NOMO-1 (cell line): ENCODE measurements around the gene IRF3.

ENCODE experiments used
- DNase-seq, 2 experiments: peaks; one replicate each; lab custom pipeline; 2025; ENCODE audit not compliant: unreplicated experiment in 2 of 2; lab: John Stamatoyannopoulos, UW

Gene IRF3

DNA sequence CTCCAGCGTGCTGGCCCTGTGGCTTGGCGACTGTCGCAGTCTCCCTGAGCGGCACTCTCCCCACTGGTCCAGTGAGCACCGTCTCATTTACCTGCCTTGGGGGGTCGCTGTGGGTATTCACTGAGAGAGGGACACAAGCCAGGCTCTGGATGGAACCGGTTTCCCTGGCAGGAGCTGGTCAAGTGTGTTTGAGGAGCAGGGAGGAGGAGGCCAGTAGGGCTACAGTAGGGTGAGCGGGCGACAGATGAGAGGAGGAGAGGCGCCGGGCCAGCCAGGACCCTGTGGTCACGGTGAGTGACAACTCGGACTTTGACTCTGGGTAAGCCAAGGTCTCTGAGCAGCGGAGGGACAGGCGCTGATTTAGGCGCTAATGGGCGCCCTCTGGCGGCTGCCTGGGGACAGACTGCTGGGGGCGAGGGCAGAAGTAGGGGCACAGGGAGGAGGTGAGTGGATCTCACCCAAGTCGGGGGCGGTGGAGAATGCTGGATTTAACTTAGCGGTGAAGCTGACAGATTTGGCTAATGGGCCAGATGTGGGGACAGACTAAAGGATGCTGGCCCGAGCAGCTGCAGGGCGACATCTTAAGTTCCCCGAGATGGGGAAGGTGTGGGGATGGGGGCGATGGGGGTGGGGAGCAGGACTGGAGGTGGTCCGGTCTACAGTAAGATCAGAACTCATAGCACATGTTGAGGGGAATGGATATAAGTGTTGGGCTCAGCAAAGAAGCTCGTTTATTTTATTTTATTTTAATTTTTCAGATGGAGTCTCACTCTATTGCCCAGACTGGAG, 6.7 kb upstream of the IRF3 start:
- peak; percentile 54 to 65 for DNase-seq

DNA sequence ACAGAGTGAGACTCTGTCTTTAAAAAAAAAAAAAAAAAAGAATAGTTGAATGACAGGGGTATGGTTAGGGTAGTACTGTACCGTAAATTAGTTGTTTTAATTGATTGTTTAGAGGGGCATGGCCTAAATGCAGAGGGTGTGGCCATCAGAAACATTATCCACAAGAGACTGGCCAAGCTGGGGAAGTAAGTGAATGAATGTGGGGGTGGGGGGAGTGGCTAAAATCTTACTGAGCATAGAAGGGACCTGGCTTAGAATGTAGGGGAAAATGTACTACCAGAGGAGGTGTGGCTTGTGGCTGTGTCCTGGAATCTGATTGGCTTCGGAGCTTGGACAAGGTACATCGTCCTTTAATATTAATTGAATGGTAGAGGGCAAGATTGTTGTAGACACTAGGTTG, 3.9 kb upstream of the IRF3 start:
- no peak for DNase-seq

DNA sequence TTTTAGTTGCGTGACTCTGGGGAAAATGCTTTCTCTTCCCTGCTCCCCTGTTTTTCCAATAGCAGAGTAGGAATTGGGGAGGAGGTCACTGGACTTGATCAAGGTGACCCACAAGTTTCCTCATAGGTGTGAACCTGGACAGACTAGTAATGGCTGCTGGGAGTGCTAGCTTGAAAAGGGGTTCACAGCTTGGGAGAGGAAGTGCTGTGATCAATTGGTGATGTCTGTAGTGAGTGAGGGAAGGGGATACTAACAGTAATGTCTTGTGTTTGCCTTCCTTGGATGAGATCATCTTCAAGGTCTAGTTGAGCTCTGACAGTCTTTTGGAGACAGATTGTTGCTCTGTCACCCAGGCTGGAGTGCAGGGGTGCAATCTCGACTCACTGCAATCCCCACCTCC, 1.8 kb upstream of the IRF3 start:
- no peak for DNase-seq

DNA sequence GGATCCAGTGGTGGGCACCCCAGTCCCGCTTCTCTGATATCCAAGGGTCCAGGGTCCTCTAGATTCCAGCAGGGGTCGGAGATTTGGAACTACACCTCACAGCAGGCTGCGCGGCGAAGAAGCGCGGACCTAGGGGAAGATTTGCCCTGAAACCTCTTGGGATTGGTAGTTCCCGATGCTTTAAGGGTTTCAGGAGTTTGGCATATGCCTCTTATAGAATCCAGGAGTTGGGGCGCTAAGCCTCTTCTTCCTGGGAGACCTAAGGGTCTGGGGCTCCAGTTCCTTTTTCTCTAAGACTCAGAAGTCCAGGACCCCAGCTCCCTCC, 425 bp upstream of the IRF3 start:
- DNase-seq: no peak

DNA sequence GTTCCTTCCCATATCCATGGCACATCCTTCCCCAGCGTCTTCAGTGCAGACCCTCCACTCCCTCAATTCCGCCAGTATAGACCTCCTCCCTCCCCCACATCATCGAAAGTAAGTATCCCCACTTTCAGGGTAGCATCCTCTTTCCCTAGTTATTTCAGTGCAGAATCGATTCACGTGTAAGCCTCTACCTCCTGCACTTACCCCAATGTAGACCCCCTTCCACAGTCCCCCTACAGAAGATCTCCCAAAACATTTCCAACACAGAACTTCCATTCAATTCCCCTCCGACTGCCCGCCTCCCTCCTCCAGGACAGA, 664 bp downstream of the IRF3 start:
- no peak for DNase-seq

DNA sequence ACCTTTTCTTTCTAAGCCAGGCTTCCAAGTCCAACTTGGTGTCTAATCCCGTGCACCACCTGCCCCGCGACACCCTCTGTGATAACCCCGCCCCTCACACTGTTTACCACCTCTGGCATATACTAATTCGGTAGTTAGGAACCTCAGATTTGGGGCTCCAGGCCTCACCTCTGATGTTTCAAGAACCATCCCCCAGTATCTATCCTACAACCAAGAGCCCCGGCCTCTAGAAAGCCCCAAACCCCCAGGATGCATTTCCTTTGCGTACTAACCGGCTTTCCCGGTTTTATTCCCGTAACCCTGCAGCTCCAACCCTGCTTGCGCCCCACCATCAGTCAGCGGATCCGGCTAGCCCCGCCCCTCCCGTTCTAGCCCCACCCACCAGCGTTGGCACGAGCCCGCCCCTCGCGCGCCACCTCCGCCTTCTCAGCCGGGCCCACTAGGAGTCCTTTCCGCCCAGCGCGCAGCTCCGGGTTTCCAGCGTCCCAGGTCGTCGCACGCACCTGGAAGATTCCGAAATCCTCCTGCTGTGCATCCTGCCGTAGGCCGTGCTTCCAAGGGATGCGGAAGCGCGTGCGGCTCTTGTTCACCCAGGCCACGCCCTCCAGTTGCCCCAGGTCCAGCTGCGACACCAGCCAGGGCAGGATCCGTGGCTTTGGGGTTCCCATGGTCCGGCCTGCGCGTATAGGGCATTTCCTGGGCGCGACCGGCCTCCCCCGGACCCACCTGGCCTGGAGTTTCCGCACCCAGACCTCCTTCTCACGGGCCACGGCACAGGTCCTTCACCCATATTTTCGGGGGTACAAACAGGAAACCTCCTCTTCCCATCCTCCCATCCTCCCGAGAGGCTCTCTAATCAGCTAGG, 1.3 kb downstream of the IRF3 start:
- peak; percentile 60 to 74 for DNase-seq

DNA sequence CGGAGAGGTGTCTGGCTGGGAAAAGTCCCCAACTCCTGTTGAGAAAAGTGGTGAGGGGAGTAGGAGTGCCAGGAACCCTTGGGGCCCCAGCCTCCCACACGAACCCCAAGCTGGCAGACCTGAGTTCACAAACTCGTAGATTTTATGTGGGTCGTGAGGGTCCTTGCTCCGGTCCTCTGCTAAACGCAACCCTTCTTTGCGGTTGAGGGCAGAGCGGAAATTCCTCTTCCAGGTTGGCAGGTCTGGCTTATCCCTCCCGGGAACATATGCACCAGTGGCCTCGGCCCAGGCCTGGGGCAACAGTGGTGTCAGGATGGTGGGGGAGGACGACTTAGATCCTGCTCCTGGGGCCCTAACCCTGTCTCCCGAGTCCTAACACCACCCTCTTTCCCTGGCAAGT, 2.4 kb downstream of the IRF3 start:
- no peak for DNase-seq

DNA sequence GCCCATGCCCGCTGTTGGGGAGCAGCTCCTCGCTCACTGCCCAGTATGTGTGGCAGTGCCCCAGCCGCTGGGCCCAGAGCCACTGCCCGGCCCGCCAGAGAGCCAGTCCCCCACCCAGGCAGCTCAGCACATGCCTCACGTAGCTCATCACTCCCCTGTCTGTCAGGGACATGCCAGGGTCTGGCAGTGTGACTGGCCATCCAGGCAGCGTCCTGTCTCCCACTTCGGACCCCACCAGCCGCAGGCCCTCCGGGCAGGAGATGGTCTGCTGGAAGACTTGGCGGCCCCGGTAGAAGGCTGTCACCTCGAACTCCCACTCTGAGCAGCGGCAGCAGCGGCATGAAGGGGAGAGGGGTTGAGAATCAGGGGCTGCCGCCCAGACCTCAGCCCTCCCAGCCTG, 3.6 kb downstream of the IRF3 start:
- DNase-seq: no peak

DNA sequence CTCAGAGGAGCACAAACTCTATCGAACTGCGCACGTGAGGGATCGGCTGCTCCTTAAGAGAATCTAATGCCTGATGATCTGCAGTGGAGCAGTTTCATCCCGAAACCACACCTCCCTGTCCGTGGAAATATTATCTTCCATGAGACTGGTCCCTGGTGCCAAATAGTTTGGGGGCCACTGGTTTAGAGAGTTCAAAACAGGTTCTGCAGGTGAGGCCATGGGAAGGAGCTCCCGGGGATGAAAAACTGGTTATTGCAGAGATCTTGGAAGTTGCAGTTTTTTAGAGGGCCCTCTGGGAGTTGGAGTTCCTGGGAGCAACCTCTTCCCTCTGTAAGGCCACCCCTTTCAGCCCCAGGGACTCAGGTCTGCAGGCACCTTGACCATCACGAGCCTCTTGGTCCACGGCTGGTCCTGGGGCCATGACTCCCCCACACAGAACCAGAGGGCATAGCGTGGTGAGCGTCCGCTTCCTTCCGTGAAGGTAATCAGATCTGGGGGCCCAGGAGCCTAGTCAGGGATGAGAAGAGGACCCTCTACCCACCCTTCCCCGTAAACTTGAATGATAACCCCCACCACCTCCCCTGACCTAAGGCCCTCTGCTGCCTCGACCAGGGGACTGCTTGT, 5.2 kb downstream of the IRF3 start:
- DNase-seq: no peak

DNA sequence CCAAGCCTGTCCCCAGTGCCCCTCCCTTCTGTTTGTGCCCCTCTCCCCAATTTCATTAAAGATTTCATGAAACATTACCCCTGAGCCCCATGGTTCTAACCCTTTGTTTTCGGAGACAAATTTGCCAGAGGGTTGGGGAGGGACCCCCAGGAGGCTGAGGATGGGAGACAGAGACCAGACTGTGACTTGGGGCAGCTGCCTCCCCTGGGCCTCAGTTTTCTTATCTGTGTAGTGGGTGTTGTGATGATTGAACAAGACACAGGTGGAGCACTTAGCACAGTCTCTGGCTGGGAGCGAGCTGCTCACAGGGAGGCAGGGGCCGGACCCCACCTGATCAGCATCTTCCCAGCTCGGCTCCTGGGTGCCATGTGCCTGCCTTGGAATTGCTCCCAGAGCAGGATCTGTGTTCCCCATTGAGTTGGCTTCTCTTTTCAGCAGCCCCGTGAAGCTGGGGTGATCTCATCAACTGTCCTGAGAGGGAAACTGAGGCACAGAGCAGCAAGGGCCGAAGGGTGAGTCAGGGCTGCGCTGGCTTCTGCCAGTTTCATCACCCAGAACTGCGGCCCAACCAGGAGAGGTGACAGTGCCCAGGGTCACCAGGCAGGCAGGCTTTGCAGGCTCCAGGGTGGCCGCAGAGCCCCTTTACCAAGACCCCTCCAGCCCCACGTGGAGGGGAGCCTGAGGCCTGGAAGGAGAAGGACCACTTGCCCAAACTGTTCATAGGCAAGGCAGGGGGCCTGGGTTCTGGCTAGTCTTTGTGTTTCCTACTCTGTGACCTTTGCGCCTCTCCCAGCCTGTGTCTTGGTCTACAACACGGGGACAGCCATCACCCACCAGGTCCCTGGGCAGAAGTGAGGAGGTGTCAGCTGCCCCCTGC, 6.9 kb downstream of the IRF3 start:
- DNase-seq: no peak

DNA sequence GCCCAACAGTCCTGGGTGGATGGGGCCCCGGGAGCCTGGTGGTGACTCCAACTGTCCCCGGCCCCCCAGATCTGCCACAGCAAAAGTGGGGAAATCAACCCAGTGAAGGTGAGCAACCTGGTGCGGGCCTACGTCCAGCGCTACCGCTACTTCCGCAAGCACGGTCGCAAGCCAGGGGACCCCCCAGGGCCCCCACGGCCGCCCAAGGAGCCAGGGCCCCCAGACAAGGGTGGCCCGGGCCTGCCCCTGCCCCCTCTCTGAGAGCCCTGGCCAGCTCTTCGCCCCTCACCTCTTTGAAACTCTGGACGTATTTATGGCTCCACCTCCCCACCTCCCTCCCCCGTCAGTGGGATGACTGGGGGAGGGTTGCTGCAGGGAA, 7.5 kb downstream of the IRF3 start:
- no peak for DNase-seq

DNA sequence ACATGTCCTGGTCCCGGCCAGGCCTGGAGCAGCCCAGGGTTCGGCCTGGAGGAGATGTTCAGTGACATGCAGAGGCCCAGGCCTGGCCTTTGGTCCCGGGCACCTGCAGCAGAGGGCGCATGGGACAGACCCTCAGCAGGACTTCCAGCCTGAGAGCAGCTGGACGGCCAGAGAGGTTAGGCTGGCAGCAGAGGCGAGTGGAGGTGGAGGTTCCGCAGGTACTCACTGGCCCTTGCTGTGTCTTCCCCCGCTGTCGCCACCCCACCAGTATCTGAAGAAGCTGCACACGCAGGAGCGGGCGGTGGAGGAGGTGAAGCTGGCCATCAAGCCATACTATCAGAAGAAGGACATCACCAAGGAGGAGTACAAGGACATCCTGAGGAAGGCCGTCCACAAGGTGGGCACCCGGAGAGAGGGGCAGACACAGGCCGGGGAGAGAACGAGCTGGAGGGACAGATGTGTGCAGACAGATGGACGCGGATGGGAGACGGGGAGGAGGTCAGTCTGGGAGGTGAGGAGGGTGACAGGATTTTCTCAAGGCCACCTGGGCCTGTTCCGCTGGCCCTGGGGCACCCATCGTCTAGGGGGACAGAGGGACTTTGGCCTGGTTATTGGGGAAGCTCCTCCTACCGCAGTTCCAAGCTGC, 8.0 kb downstream of the IRF3 start:
- no peak for DNase-seq

DNA sequence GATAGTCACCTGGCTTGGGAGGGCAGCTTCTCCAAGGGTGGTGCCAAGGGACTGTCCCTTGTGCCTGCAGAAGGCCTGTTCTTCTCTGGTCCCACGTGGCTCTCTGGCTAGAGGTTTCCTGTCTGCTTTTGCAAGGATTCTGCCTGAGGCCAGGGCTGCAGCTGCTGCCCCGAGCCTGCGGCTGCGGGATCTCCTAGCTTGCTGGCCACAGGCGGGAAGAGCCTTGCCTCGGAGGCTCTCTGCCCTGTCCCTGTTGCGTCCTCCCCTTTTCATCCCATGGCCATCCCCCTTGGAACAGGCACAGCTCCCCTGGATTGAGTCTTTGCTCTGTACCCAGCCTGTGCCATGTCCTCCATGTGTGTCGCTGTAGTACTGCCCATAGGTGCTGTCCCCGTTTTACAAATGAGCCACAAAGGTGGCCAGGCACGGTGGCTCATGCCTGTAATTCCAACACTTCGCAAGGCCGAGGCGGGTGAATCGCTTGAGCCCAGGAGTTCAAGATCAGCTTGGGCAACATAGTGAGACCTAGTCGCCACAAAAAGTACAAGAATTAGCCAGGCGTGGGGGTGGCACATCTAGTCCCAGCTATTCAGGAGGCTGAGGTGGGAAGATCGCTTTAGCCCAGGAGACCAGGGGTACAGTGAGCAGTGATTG, 9.1 kb downstream of the IRF3 start:
- no peak for DNase-seq

DNA sequence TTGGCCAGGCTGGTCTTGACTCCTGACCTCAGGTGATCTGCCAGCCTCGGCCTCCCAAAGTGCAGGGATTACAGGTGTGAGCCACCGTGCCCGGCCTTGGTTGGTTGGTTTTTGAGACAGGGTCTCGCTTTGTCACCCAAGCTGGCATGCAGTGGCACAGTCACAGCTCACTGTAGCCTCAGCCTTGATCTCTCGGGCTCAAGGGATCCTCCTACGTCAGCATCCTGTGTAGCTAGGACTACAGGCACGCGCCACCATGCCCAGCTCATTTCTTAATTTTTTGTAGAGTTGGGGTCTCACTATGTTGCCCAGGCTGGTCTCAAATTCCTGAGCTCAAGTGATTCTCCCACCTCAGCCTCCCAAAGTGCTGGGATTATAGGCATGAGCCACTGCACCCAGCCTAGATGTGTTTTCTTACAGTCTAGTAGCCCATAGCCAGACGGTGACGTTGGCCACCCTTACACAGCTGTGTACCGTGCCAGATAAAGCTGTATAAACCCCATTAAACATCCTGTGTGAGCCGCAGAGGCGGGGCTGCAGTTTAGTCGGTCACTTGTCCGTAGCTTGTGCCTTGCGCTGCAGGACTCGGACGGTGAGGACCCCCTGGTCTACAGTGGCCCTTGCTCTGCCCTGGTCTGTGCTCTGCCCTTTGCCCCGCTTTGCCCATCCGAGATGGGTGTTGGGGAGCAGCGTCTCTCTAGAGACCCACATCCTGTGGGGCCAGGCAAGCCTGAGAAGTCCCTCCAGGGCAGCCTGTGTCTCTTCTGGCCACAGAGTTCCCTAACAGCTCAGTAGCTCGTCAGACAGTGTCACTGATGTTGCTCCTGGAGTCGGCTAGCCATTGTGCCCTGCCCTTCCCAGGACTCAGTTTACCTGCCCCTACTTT, 9.8 kb downstream of the IRF3 start:
- no peak for DNase-seq

DNA sequence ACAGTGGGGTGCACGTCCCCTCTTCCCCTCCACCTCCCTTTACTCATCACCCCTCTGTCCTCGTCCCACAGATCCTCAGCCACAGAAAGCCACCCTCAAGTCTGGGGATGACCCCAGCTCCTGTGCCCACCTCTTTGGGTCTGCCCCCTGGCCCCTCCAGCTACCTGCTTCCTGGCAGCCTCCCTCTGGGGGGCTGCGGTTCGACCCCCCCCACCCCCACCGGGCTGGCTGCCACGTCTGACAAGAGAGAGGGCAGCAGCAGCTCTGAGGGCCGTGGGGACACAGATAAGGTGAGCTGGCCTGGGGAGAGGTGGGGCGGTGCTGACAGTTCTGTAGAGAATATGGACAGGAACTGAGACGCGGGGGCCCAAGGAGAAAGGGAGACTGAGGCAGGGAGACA, 11.1 kb downstream of the IRF3 start:
- DNase-seq: no peak

DNA sequence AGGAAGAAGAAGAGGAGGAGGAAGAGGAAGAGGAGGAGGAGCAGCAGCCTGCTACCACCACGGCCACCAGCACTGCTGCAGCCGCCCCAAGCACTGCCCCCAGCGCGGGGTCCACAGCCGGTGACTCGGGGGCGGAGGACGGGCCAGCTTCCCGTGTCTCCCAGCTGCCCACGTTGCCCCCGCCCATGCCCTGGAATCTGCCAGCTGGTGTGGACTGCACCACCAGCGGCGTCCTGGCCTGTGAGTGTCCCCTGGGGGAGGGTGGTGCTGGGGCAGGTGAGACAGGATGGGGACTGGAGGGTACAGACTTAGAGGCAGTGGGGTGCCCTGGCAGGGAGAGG, 12.2 kb downstream of the IRF3 start:
- DNase-seq: no peak

DNA sequence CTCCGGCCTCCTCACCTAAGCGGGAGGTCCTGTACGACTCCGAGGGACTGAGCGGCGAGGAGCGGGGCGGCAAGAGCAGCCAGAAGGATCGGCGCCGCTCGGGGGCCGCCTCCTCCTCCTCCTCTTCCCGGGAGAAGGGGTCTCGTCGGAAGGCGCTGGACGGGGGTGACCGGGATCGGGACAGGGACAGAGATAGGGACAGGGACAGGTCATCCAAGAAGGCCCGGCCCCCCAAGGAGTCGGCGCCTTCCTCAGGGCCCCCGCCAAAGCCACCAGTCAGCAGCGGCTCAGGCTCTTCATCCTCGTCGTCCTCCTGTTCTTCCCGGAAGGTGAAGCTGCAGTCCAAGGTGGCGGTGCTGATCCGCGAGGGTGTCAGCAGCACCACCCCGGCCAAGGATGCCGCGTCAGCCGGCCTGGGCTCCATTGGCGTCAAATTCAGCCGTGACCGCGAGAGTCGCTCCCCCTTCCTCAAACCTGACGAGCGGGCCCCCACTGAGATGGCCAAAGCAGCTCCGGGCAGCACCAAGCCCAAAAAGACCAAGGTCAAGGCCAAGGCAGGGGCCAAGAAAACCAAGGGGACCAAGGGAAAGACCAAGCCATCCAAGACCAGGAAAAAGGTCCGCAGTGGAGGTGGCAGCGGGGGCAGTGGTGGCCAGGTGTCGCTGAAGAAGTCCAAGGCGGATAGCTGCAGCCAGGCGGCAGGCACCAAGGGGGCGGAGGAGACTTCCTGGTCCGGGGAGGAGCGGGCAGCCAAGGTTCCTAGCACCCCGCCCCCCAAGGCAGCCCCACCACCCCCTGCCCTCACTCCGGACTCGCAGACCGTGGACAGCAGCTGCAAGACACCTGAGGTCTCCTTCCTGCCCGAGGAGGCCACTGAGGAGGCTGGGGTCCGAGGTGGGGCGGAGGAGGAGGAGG, 12.8 kb downstream of the IRF3 start:
- no peak for DNase-seq

DNA sequence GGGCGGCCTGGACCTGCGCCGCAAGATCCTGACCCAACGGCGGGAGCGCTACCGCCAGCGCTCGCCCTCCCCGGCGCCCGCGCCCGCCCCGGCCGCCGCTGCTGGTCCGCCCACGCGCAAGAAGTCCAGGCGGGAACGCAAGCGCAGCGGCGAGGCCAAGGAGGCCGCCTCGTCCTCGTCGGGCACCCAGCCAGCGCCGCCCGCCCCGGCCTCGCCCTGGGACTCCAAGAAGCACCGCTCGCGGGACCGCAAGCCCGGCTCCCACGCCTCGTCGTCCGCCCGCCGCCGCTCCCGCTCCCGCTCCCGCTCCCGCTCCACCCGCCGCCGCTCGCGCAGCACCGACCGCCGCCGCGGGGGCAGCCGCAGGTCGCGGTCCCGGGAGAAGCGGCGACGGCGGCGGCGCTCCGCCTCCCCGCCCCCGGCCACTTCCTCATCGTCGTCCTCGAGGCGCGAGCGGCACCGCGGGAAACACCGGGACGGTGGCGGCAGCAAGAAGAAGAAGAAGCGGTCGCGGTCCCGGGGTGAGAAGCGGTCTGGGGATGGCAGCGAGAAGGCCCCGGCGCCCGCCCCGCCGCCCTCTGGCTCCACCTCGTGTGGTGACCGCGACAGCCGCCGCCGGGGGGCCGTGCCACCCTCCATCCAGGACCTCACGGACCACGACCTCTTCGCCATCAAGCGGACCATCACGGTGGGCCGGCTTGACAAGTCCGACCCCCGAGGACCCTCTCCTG, 13.7 kb downstream of the IRF3 start:
- no peak for DNase-seq
